ENCODE data around the gene C2CD4A.

Gene C2CD4A

GRCh38 chr15:62060113-62060895 lies 6.5 kb upstream of the C2CD4A start, which contains the start of gene VPS13C:
VPS13C (minus strand) TSS chr15:62060447; CDS start chr15:62060374, 73 bp downstream.
- TF ChIP-seq ZFX (IDR thresholded peaks at IDR 0.05; ENCODE audit: borderline replicate concordance) (no peak), CTCF (IDR thresholded peaks at IDR 0.05) (peak; percentile 85)
- H3K27ac ChIP-seq = peak within 1 kb of the TSS; percentile 79

GRCh38 chr15:62060896-62061280 lies 5.9 kb upstream of the C2CD4A start:
- peak overlapping the region; percentile 79 for H3K27ac ChIP-seq
- TF ChIP-seq ZFX (IDR thresholded peaks at IDR 0.05; ENCODE audit: borderline replicate concordance) = no peak

- TF ChIP-seq ZFX (IDR thresholded peaks at IDR 0.05; ENCODE audit: borderline replicate concordance) (no peak), CTCF (IDR thresholded peaks at IDR 0.05) (no peak)
- H3K27ac ChIP-seq = no peak overlapping the region
Measured at GRCh38 chr15:62063825-62064635, 2.7 kb upstream of the C2CD4A start.

GRCh38 chr15:62067448-62068044 lies 769 bp downstream of the C2CD4A start:
- H3K27ac ChIP-seq = no peak overlapping the region
- TF ChIP-seq CTCF (IDR thresholded peaks at IDR 0.05) = no peak; the same call in none of the 2 replicates

GRCh38 chr15:62068071-62068809 lies 1.5 kb downstream of the C2CD4A start:
- H3K27ac ChIP-seq = no peak overlapping the region
- TF ChIP-seq CTCF (IDR thresholded peaks at IDR 0.05) = peak; percentile 2
- no peak for TF ChIP-seq ZFX (IDR thresholded peaks at IDR 0.05; ENCODE audit: borderline replicate concordance)

- no peak overlapping the region for H3K27ac ChIP-seq
- TF ChIP-seq ZFX (IDR thresholded peaks at IDR 0.05; ENCODE audit: borderline replicate concordance) = no peak
- no peak; the same call in 1 of the 2 replicates for TF ChIP-seq CTCF (IDR thresholded peaks at IDR 0.05)
Measured at GRCh38 chr15:62068810-62069167, 2.0 kb downstream of the C2CD4A start.

- H3K27ac ChIP-seq = no peak overlapping the region
- TF ChIP-seq ZFX (IDR thresholded peaks at IDR 0.05; ENCODE audit: borderline replicate concordance) = no peak
- TF ChIP-seq CTCF (IDR thresholded peaks at IDR 0.05) = no peak
Measured at GRCh38 chr15:62069551-62069950, 2.8 kb downstream of the C2CD4A start.
